Ishikawa (cell line): ENCODE data around the gene FECH.

Experiments used
- CEBPB ChIP-seq: IDR thresholded peaks from 2 replicates; pipeline ENCODE4 v1.6.1; 2012
- CREB1 ChIP-seq: IDR thresholded peaks from 2 replicates; pipeline ENCODE4 v1.6.1; 2012; ENCODE audit warnings: low read depth
- EGR1 ChIP-seq: IDR thresholded peaks from 2 replicates; pipeline ENCODE4 v1.6.1; 2012
- EP300 ChIP-seq: IDR thresholded peaks from 2 replicates; pipeline ENCODE4 v1.6.1; 2012; ENCODE audit warnings: borderline replicate concordance
- FOXM1 ChIP-seq: IDR thresholded peaks from 2 replicates; pipeline ENCODE4 v1.6.1; 2012; ENCODE audit warnings: low read depth, borderline replicate concordance
- MAX ChIP-seq: IDR thresholded peaks from 2 replicates; pipeline ENCODE4 v1.6.1; 2012
- NFIC ChIP-seq: IDR thresholded peaks from 2 replicates; pipeline ENCODE4 v1.6.1; 2012
- RAD21 ChIP-seq: IDR thresholded peaks from 2 replicates; pipeline ENCODE4 v1.6.1; 2012; ENCODE audit warnings: low read depth
- TAF1 ChIP-seq: IDR thresholded peaks from 2 replicates; pipeline ENCODE4 v1.6.1; 2012; ENCODE audit warnings: low read depth, mild to moderate bottlenecking
- TCF12 ChIP-seq: IDR thresholded peaks from 2 replicates; pipeline ENCODE4 v1.6.1; 2012; ENCODE audit warnings: low read depth
- TEAD4 ChIP-seq: IDR thresholded peaks from 2 replicates; pipeline ENCODE4 v1.6.1; 2012
- YY1 ChIP-seq: IDR thresholded peaks from 2 replicates; pipeline ENCODE4 v1.6.1; 2012; ENCODE audit warnings: low read depth
- TF ChIP-seq, protein P1 (sequence below): IDR thresholded peaks from 2 replicates; pipeline ENCODE4 v1.6.1; 2012; ENCODE audit warnings: low read depth, mild to moderate bottlenecking

- TF ChIP-seq MAX: no peak
- no peak for TF ChIP-seq EP300
- TF ChIP-seq FOXM1: no peak
- TF ChIP-seq CEBPB: no peak
- no peak for TF ChIP-seq EGR1
- TF ChIP-seq, protein P1, sequence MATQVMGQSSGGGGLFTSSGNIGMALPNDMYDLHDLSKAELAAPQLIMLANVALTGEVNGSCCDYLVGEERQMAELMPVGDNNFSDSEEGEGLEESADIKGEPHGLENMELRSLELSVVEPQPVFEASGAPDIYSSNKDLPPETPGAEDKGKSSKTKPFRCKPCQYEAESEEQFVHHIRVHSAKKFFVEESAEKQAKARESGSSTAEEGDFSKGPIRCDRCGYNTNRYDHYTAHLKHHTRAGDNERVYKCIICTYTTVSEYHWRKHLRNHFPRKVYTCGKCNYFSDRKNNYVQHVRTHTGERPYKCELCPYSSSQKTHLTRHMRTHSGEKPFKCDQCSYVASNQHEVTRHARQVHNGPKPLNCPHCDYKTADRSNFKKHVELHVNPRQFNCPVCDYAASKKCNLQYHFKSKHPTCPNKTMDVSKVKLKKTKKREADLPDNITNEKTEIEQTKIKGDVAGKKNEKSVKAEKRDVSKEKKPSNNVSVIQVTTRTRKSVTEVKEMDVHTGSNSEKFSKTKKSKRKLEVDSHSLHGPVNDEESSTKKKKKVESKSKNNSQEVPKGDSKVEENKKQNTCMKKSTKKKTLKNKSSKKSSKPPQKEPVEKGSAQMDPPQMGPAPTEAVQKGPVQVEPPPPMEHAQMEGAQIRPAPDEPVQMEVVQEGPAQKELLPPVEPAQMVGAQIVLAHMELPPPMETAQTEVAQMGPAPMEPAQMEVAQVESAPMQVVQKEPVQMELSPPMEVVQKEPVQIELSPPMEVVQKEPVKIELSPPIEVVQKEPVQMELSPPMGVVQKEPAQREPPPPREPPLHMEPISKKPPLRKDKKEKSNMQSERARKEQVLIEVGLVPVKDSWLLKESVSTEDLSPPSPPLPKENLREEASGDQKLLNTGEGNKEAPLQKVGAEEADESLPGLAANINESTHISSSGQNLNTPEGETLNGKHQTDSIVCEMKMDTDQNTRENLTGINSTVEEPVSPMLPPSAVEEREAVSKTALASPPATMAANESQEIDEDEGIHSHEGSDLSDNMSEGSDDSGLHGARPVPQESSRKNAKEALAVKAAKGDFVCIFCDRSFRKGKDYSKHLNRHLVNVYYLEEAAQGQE: no peak
- no peak for TF ChIP-seq YY1
- no peak for TF ChIP-seq RAD21
- TF ChIP-seq TAF1: no peak
- TF ChIP-seq TEAD4: no peak
- no peak for TF ChIP-seq CREB1
- TF ChIP-seq NFIC: no peak
- no peak for TF ChIP-seq TCF12
Observed at GRCh38 chr18:57618910-57619309, 32.4 kb upstream of the FECH start.
